GM12878 (cell line): ENCODE data around the gene TSHZ2. TPM values are rescaled to one million over a fixed set of nuclear protein-coding genes. Genes with fewer than 3 reads are reported as not detected.
A peak's percentile ranks its signal among the peaks of the same experiment; 100 is the strongest.

ENCODE experiments used
- ATAC-seq: fragments of 200-7000 bp; cut with Tn5 transposase; 3 replicates; pipeline ENCODE4 v1.9.1; 2020; ENCODE audit warnings: mild to moderate bottlenecking, moderate library complexity
- BruUV-seq: library from RNA; stranded (reverse); fragments of 400-500 nt; replicated peaks from 2 replicates; lab custom pipeline; 2021; lab: Mats Ljungman, UMichigan
- CTCF ChIA-PET: fragments of 300-600 bp; sonication (Branson Sonifier 250); formaldehyde crosslinking; extraction: SDS; loops from one replicate; lab custom pipeline; 2021; ENCODE audit warnings: inconsistent platforms; lab: Yijun Ruan, JAX
- POLR2A ChIA-PET: fragments of 350-600 bp; formaldehyde crosslinking; extraction: SDS; loops from one replicate; lab custom pipeline; 2021; ENCODE audit warnings: inconsistent platforms; lab: Charles Lee
- RAD21 ChIA-PET: fragments of 300-600 bp; sonication (Branson Sonifier 250); formaldehyde crosslinking; loops from one replicate; lab custom pipeline; 2023; ENCODE audit warnings: antibody characterized with exemption; ENCODE audit not compliant: unreplicated experiment; lab: Charles Lee
- SMC1A ChIA-PET: fragments of 300-600 bp; sonication (Branson Sonifier 250); formaldehyde crosslinking; loops from one replicate; lab custom pipeline; 2023; ENCODE audit not compliant: unreplicated experiment, uncharacterized antibody; lab: Charles Lee
- DNase-seq: peaks from one replicate; pipeline ENCODE4 v3.0.0-alpha.2; 2011; ENCODE audit warnings: low read depth, low spot score
- FAIRE-seq: peaks from 3 replicates; lab custom pipeline; 2011; peaks lifted over from hg19 to GRCh38; lab: Jason Lieb, UNC
- H2AFZ ChIP-seq: 2 replicates; pipeline ENCODE4 v1.6.0; 2011; ENCODE audit warnings: low read depth, low read length, control low read depth; ENCODE audit not compliant: control insufficient read depth
- H3K27ac ChIP-seq: 2 replicates; pipeline ENCODE4 v1.5.1; 2011; ENCODE audit warnings: control low read depth; ENCODE audit not compliant: control insufficient read depth, insufficient read depth
- H3K27me3 ChIP-seq, 2 experiments: replicated peaks in 1 of 2; 2 replicates each; pipeline versions ENCODE4 v1.6.0 to v1.6.1; 2011; ENCODE audit warnings: low read length in 1 of 2; ENCODE audit not compliant: control insufficient read depth in 2 of 2, insufficient read depth in 2 of 2
- H3K36me3 ChIP-seq, 2 experiments: 2 replicates each; pipeline ENCODE4 v1.5.1; 2011; ENCODE audit warnings: low read length in 1 of 2; ENCODE audit not compliant: control insufficient read depth in 2 of 2, insufficient read depth in 2 of 2
- H3K4me1 ChIP-seq: 2 replicates; pipeline ENCODE4 v1.6.1; 2011; ENCODE audit warnings: mild to moderate bottlenecking, low read length, moderate library complexity, mixed read lengths; ENCODE audit not compliant: control insufficient read depth, insufficient read depth
- H3K4me2 ChIP-seq: 2 replicates; pipeline ENCODE4 v1.6.0; 2011; ENCODE audit warnings: control low read depth; ENCODE audit not compliant: control insufficient read depth, insufficient read depth
- H3K4me3 ChIP-seq: fragments of 200-600 bp; sonication (generic); 2 replicates; pipeline ENCODE4 v1.5.1; 2016
- H3K79me2 ChIP-seq: 2 replicates; pipeline ENCODE4 v1.6.0; 2011; ENCODE audit warnings: low read length; ENCODE audit not compliant: control insufficient read depth, insufficient read depth
- H3K9ac ChIP-seq: 2 replicates; pipeline ENCODE4 v1.8.0; 2011; ENCODE audit warnings: low read length, control low read depth, mixed read lengths; ENCODE audit not compliant: control insufficient read depth, insufficient read depth
- H3K9me3 ChIP-seq: replicated peaks from 3 replicates; pipeline ENCODE4 v1.5.1; 2011; ENCODE audit warnings: mild to moderate bottlenecking, low read length; ENCODE audit not compliant: control insufficient read depth, insufficient read depth
- H4K20me1 ChIP-seq: 2 replicates; pipeline ENCODE4 v1.6.0; 2011; ENCODE audit not compliant: control insufficient read depth, insufficient read depth
- BHLHE40 ChIP-seq, 2 experiments: fragments of 450-650 bp in 1 of 2; IDR thresholded peaks; 2 replicates each; pipeline ENCODE4 v1.6.1; 2011 to 2017; ENCODE audit warnings: low read depth in 2 of 2, borderline replicate concordance in 1 of 2, improper control_type of control experiment in 1 of 2, low read length in 1 of 2, mild to moderate bottlenecking in 1 of 2
- PAX8 ChIP-seq: fragments of 450-650 bp; IDR thresholded peaks from 2 replicates; pipeline ENCODE4 v1.6.1; 2017; ENCODE audit warnings: mild to moderate bottlenecking, moderate library complexity
- RB1 ChIP-seq: fragments of 450-650 bp; formaldehyde crosslinking; IDR thresholded peaks from 2 replicates; pipeline ENCODE4 v1.6.1; 2017; ENCODE audit warnings: mild to moderate bottlenecking, borderline replicate concordance
- SPI1 ChIP-seq: IDR thresholded peaks from 2 replicates; pipeline ENCODE4 v1.6.1; 2011; ENCODE audit warnings: low read depth, mild to moderate bottlenecking, low read length, moderate library complexity, borderline replicate concordance; ENCODE audit not compliant: insufficient read depth
- TBL1XR1 ChIP-seq: IDR thresholded peaks from 2 replicates; pipeline ENCODE4 v1.6.1; 2012; ENCODE audit warnings: low read depth, low read length, improper control_type of control experiment
- ZNF24 ChIP-seq: fragments of 450-650 bp; IDR thresholded peaks from 2 replicates; pipeline ENCODE4 v1.6.1; 2017; ENCODE audit warnings: antibody characterized with exemption, mild to moderate bottlenecking
- ZNF384 ChIP-seq: IDR thresholded peaks from 2 replicates; pipeline ENCODE4 v1.6.1; 2012; ENCODE audit warnings: low read depth, mild to moderate bottlenecking, low read length, improper control_type of control experiment, borderline replicate concordance
- WGBS: methylation state at CpG from one replicate; pipeline ENCODE4 v1.1.6; 2016; ENCODE audit warnings: low lambda C conversion rate; ENCODE audit not compliant: insufficient replicate concordance, insufficient coverage; ENCODE audit errors: missing lambda C conversion rate; 5-methylcytosine and 5-hydroxymethylcytosine counted together
- in situ Hi-C: fragments of 300-500 bp; cut with MboI; formaldehyde crosslinking; loops from 9 replicates; pipeline ENCODE4 v1.14.3; 2018; ENCODE audit warnings: mixed read lengths
- intact Hi-C: fragments of 100-400 bp; cut with micrococcal nuclease; formaldehyde crosslinking; loops from one replicate; pipeline ENCODE4 v1.14.2; 2022; ENCODE audit not compliant: unreplicated experiment
- polyA plus RNA-seq, 11 experiments: library from polyadenylated mRNA; depleted of rRNA in 4 of 11; unstranded in 6 of 11; stranded (reverse) in 5 of 11; fragments of >200 nt; fragmentation: Nextera tagmentation in 4 of 11; fragmentation: Illumina TruSeq in 1 of 11; extraction: Ambion mirVana in 4 of 11; extraction: Trizol in 1 of 11; gene quantifications; 1 replicate in 1 of 11; 2 replicates in 10 of 11; pipeline versions ENCODE4 v1.2.1 to v1.2.3, GENCODE V29; 2011 to 2016; ENCODE audit warnings: inconsistent platforms in 2 of 11, missing spikeins in 2 of 11, low read depth in 1 of 11
- total RNA-seq, 4 experiments: library from RNA; depleted of rRNA in 3 of 4; stranded (reverse); fragments of >200 nt in 3 of 4; fragmentation: Illumina TruSeq in 1 of 4; extraction: Trizol in 1 of 4; gene quantifications; 2 replicates each; pipeline versions ENCODE4 v1.2.1 to v1.2.3, GENCODE V29; 2013 to 2021
- TF ChIP-seq, protein P1 (sequence below): IDR thresholded peaks from 2 replicates; pipeline ENCODE4 v1.6.1; 2012; ENCODE audit warnings: low read length, inconsistent platforms
- TF ChIP-seq, protein P2 (sequence below): fragments of 450-650 bp; IDR thresholded peaks from 2 replicates; pipeline ENCODE4 v1.6.1; 2016; ENCODE audit warnings: mild to moderate bottlenecking, moderate library complexity, borderline replicate concordance

TSHZ2 gene
- total and polyA plus RNA-seq, 10 of the 15 experiments (the other 5 are each of a cell fraction or from before 2014, with no cell fraction given) = 0.01 to 0.86 (median 0.13) TPM; not detected in 2

DNA sequence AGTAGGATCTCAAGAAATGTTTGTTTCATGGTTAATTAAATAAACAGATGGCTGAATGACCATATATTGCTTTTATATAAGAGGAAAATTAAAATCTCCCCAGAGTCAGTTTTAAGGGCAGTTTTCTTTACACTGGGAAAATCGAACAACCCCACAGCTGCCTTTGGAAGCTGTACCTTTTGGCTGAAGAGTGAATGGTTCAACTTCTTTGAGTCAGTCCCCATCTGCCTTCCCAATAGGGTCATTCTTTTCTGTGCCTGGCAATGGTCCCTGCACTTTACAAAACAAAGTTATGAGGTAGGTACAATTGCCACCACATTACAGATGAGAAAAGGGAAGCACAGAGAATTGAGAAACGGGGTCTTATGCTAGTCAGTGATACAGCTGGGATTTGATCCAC is 39.5 kb downstream of the TSHZ2 start:
- intact Hi-C loops = no loop called here
- ATAC-seq = no peak

DNA sequence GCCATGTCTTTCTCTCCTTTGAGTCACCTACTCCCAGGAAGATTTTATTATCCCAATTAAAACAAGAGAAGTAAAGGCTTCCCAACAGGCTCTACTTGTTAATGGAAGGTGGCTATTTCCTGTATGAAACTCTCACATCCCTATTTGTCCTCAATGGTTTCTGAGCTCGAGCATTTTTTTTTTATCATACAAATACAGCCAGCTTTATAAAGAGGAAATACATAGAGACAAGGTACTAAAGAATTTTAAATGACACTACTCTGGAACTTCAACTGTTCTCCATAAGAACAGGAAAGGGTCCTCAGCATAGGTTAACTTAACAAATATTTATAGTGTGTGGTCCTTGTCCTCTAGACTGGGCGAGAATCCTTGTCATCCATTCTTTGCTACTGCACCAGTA is 41.0 kb downstream of the TSHZ2 start:
- H3K9me3 ChIP-seq = no peaks in the 10 kb centered on the region; the same call in 2 of the 3 replicates
- ChIA-PET POLR2A (interaction anchor here (1.0 kb wide), 1 partner anchor 14 kb away, joined by 4 read pairs; no protein-coding TSS in a partner anchor), CTCF (interaction anchor here (1.1 to 2.5 kb wide), 2 partner anchors 12 to 17 kb away, joined by 3 to 8 read pairs; no protein-coding TSS in a partner anchor), SMC1A (interaction anchor here (1.0 to 5.8 kb wide), 4 partner anchors 9 to 38 kb away, joined by 3 to 42 read pairs (median 10); no protein-coding TSS in a partner anchor), RAD21 (interaction anchor here (1.0 to 1.2 kb wide), 2 partner anchors 12 to 157 kb away, joined by 3 to 4 read pairs; no protein-coding TSS in a partner anchor)
- H3K27ac ChIP-seq = no peak overlapping the region
- no TSS peak for BruUV-seq
- no peaks in the 10 kb centered on the region for H3K36me3 ChIP-seq
- H3K79me2 ChIP-seq = no peaks in the 10 kb centered on the region
- no peaks in the 10 kb centered on the region for H3K4me1 ChIP-seq
- H3K9ac ChIP-seq = no peak overlapping the region
- no peak overlapping the region for H2AFZ ChIP-seq
- WGBS = 30% methylated on average over 2 of the region's 2 CpGs
- no peak for ATAC-seq
- in situ Hi-C loops = no loop called here
- no peak overlapping the region for H3K4me2 ChIP-seq
- TF ChIP-seq SPI1 (peak; percentile 8; the same call in 1 of the 2 replicates), BHLHE40 (IDR thresholded peaks at IDR 0.05; ENCODE audit: borderline replicate concordance in 1 of 2, low read depth in 2 of 2, low read length in 1 of 2) (no peak), ZNF384 (peak; percentile 57; the same call in 1 of the 2 replicates), RB1 (no peak)
- TF ChIP-seq, protein P1, sequence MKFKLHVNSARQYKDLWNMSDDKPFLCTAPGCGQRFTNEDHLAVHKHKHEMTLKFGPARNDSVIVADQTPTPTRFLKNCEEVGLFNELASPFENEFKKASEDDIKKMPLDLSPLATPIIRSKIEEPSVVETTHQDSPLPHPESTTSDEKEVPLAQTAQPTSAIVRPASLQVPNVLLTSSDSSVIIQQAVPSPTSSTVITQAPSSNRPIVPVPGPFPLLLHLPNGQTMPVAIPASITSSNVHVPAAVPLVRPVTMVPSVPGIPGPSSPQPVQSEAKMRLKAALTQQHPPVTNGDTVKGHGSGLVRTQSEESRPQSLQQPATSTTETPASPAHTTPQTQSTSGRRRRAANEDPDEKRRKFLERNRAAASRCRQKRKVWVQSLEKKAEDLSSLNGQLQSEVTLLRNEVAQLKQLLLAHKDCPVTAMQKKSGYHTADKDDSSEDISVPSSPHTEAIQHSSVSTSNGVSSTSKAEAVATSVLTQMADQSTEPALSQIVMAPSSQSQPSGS = no peak
- TF ChIP-seq, protein P2, sequence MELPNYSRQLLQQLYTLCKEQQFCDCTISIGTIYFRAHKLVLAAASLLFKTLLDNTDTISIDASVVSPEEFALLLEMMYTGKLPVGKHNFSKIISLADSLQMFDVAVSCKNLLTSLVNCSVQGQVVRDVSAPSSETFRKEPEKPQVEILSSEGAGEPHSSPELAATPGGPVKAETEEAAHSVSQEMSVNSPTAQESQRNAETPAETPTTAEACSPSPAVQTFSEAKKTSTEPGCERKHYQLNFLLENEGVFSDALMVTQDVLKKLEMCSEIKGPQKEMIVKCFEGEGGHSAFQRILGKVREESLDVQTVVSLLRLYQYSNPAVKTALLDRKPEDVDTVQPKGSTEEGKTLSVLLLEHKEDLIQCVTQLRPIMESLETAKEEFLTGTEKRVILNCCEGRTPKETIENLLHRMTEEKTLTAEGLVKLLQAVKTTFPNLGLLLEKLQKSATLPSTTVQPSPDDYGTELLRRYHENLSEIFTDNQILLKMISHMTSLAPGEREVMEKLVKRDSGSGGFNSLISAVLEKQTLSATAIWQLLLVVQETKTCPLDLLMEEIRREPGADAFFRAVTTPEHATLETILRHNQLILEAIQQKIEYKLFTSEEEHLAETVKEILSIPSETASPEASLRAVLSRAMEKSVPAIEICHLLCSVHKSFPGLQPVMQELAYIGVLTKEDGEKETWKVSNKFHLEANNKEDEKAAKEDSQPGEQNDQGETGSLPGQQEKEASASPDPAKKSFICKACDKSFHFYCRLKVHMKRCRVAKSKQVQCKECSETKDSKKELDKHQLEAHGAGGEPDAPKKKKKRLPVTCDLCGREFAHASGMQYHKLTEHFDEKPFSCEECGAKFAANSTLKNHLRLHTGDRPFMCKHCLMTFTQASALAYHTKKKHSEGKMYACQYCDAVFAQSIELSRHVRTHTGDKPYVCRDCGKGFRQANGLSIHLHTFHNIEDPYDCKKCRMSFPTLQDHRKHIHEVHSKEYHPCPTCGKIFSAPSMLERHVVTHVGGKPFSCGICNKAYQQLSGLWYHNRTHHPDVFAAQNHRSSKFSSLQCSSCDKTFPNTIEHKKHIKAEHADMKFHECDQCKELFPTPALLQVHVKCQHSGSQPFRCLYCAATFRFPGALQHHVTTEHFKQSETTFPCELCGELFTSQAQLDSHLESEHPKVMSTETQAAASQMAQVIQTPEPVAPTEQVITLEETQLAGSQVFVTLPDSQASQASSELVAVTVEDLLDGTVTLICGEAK = peak; percentile 81
- intact Hi-C loops = no loop called here
- H4K20me1 ChIP-seq = no peaks in the 10 kb centered on the region
- no peak for FAIRE-seq
- H3K27me3 ChIP-seq = no peaks in the 10 kb centered on the region
- no peak overlapping the region for H3K4me3 ChIP-seq
- no peak for DNase-seq

More for the DNA sequence above, 39.5 kb downstream of the TSHZ2 start:
- CTCF ChIA-PET = interaction anchor here (1.1 to 1.3 kb wide), 2 partner anchors 9 to 10 kb away, joined by 3 read pairs; no protein-coding TSS in a partner anchor
- BruUV-seq = no TSS peak
- no peaks in the 10 kb centered on the region for H3K36me3 ChIP-seq
- H3K27ac ChIP-seq = no peak overlapping the region
- no peak overlapping the region for H3K9ac ChIP-seq
- SMC1A ChIA-PET = interaction anchor here (1.7 to 5.8 kb wide), 2 partner anchors 8 to 11 kb away, joined by 9 to 42 read pairs; no protein-coding TSS in a partner anchor
- no peaks in the 10 kb centered on the region for H4K20me1 ChIP-seq
- no peak overlapping the region for H3K4me2 ChIP-seq
- RAD21 ChIA-PET = interaction anchor here (0.9 to 1.3 kb wide), 2 partner anchors 10 to 11 kb away, joined by 3 read pairs; no protein-coding TSS in a partner anchor
- H3K9me3 ChIP-seq = no peaks in the 10 kb centered on the region; the same call in 2 of the 3 replicates
- no peaks in the 10 kb centered on the region for H3K27me3 ChIP-seq
- TF ChIP-seq PAX8 = no peak
- TF ChIP-seq TBL1XR1 = no peak
- no peak for TF ChIP-seq ZNF24
- no peak overlapping the region for H3K4me3 ChIP-seq
- DNase-seq = no peak
- in situ Hi-C loops = no loop called here
- 11% methylated on average over 2 of the region's 2 CpGs for WGBS
- POLR2A ChIA-PET = no interaction called here
- H3K79me2 ChIP-seq = no peaks in the 10 kb centered on the region
- no peak overlapping the region for H2AFZ ChIP-seq
- H3K4me1 ChIP-seq = no peaks in the 10 kb centered on the region
- FAIRE-seq = no peak
